ENCODE results near the gene DDX20. TPM values are rescaled to one million over a fixed set of nuclear protein-coding genes. Genes with fewer than 3 reads are reported as not detected.
"Not testable (repeated sequence)": the region's sequence is repeated elsewhere in the genome, so short reads cannot be mapped to it uniquely, and the experiment has no call there.

Gene DDX20
- polyA plus RNA-seq, 1 donor: 11.3 TPM

DNA sequence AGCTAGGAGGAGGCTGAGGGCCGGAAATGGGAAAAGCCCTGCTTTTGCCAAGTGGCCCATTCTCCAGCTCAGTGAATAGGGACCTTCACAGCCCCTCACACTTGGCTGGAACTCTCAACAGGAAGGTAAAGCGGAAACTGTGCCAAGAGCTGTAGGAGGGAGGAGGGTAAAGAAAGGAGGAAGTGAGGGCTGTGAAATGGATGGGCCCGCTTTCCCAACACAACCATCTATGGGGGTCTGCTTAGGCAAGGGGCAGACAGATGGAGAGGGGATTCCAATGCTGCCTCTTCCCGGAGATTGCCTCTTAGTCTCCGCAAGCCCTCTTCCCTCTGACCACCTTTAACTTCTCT, 21.7 kb upstream of the DDX20 start:
- DNase-seq: no peak

DNA sequence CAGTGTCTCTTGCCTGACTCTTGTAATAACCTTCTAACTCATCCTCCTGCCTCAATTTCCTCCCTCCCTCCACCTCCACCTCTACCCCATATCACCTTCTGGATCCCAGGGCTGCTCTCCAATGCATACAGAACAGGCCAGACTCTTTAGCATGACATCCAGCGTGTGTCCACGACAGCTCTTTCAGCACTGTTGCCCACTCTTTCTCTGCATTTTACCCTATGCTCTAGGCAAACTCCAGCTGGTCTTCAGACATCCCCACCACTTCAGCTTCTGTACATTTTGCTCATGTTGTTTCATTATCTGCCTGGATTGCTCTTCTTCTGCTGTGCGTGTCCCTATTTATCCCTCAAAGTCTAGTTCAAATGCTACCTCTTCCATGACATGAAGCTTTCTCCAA, 21.3 kb upstream of the DDX20 start:
- DNase-seq: no peak

DNA sequence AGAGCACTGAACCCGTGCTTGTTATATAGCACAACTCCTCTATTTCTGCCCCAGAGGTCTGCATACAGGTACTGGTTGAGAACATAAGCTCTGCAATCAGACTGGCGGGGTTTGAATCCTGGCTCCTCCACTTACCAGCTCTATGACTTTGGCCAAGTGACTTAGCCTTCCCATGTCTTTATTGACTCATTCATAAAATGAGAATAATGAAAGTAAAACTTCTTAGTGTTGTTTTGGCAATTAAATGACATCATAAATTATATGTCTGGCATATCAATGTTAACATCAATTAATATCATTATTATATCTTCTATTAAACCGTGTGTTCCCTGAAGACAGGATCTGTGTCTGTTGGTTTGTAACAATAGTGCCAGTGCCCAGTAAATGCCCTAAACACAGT, 20.8 kb upstream of the DDX20 start:
- DNase-seq: no peak

DNA sequence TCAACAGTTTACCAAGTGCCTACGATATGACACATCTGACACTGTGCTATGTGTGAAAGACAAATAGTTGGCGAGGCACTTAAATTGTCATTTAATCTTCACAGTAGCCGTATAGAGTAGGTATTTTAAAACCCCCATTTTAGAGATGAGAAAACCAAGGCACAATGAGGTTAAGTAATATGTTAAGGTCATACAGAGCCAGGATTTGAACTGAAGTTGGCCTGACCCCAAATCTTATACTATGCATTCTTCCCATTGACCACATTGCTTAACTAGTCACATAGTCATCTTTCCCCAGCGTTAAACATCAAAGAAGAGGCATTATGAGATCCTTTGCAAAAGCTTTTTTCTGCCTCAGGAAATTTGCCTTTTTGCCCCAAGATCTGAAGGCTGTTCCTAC, 20.4 kb upstream of the DDX20 start:
- DNase-seq: no peak

DNA sequence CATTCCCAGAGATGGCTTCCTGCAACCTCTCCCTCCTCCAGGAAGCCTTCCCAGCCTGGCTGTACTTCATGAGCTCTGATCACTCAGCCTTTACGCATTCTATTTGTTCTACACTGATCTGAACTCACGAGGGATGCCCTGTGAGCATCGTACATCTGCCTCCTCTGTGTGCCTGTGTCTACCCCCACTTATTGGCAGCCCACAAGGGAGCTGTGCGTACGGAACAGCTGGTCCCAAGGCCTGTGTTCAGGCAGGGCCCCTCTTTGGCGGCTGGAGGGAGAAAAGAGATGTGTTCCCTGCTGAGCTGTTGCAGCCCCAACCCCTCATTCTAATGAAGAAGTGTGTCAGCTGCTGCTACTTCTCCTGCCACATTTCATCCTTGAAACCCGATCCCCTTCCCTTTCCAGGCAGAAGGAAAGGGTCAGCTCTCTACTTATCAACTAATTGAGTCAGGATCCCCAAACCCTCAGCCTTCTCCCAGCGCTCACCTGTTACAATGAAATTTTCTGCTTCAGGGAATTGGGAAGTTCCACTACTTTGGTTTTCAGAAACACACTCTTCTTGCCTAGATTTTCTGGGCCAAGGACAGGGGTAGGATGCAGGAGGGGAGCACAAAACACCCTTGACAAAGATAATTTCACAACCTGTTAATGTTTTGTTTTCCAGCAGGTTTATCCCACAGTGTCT, 19.7 kb upstream of the DDX20 start:
- no peak for DNase-seq

DNA sequence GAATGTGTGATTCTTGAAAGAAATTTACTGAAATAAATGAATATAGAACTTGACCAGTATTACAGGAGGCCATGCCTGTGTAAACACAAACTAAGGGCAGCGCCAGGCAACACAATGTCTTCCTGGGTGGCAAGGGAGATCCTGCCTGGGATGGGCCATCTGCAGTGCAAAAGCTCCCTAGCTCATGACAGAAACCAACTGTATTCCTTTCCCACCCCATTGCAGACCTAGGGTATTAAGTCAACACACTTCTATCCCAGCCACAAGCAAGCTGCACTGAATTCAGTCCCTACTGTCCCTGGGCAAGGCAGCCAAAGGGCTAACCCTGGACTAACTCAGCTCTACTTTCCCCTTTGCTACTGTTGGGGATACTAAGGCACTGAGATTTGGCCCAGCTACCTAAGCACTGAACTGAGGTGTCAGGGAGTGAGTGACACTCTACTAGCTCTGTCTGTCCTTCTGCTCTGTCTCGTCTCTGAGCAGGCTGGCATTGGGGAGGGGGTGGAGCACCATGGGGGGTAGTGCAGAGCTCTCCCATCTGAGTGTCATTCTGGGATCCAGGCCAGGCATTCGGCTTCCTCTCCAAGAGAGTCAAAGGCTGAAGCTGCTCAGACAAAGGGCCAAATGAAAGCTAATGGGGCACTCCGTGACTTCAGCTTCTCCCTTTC, 19.0 kb upstream of the DDX20 start:
- no peak for DNase-seq

DNA sequence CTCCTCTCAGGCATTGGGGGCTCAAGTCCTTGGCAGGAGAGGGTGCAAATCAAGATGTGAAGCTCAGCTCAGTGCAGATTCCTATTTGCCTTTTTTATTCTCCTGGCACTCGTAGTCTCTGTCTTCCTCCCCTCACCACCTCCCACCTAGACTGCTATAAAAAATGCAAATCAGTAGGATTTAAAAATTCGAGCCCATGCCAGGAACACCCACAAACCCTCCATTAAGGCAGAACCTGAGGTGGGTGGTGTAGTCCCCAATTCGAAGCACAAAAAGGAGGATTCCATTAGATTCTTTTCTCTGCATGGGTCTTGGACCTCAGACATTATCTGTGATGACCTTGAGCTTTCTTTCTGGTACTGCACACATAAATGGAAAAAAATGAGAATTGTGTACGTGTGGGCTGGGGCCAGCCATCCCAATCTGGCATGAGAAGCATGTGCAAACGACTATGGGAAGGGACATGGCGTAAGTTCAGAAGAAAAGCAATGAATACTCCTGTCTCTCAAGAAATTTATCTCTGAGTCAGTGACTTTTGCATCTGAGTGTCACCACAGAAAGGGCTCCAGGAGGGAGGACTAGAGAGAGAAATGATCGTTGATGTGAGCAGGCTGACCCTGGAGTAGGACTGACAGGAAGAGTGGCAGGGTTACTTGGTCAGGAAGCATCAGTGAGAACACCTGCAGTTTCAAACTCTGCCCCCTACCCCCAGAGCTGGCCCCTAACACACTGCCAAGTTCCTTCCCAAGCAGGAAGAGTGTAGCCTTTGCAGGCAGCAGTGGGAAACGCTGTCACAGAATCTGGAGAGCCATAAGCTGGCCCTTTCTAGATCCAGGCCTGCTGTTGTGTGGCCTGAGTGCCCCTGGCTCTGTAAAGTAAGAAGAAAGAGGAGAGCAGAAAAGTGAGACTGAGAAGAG, 18.2 kb upstream of the DDX20 start:
- no peak for DNase-seq

DNA sequence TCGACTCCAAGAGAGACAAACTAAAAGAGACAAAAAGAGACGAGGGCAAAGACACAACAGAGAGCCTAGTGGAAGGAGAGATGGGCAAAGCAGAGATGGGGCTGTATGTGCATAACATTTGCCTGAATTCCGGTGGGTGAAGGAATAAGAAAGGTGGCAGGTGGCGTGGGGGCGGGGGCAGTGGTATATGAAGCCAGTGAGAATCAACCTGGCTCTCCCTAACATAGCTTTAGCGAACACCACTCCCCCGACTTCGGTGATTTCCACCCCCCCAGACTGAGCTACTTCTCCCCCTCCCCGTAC, 17.6 kb upstream of the DDX20 start:
- DNase-seq: no peak

DNA sequence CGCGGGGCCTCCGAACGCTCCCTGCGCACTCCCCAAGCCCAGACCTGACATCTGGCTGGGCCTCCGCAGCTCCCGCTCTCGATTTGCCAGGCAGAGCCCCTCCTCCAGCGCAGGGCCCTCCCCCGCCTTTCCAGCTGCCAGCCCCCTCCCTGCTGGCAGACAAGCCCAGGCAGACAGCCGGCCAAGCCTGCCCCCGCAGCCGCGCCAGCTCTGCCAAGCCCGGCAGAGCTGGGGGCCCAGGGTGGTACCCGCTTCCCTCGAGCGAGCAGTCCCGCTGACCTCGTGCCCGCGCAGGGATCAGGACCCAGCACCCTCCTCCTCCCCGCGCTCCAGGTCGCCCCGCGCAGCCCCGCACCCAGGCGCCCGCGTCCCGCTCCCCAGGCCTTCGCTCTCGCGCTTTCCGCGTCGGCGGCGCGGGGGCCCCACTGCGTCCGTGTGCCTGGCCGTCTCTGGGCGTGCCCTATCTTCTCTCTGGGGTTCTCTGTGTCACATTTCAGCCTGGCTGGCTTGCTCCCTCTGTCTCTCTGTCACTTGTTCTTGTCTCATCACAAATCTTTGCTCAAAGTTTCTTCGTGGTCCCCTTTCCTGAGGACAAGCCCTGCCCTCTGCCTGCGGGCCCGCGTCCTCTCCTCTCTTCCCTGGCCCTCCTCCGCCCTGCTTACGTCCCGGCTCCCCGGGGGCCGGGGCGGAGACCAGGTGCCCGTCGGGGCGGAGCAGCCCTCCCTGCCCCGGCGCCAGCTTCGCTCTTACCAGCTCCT, 17.1 kb upstream of the DDX20 start:
- peak; percentile 79 for DNase-seq

DNA sequence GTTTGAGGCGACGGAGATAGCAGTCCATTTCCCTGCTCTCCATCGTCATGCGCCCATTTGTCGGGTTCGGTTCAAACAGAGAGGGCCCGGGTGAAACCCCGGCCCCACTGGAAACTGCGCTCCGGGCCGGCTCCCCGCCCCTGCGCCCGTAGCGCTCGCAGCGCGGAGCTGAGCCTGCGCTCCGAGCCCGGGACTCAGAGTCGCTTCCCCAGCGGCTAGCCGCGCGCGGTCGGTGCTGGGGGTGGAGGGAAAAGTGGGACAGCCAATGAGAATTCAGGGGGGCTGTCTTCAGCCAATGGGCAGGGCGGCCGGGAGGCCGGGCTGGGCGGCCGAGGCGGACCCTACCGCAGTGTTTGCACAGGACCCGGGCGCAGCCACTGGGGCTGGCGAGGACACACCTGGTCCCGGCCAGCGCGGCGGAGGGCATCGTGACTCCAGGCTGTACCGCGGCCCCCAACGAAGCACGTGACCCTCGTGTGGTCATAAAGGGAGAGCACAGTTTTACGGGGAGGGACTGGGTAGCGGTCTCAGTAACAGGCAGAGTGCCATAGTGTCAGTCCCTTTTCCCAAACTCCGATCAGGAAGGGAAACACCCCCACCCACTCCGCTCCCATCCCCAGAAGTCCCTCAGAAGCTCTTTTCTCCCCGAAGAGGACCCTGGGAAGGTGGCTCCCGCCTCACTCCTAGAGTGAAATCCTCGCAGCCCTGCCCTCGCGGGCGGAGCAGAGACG, 16.3 kb upstream of the DDX20 start, which contains the start of gene INKA2:
Gene INKA2 (minus strand): TSS at position 202 of the 731 bp plus-strand sequence. CDS start 153 bp downstream, at position 49.
- DNase-seq: peak; percentile 83

DNA sequence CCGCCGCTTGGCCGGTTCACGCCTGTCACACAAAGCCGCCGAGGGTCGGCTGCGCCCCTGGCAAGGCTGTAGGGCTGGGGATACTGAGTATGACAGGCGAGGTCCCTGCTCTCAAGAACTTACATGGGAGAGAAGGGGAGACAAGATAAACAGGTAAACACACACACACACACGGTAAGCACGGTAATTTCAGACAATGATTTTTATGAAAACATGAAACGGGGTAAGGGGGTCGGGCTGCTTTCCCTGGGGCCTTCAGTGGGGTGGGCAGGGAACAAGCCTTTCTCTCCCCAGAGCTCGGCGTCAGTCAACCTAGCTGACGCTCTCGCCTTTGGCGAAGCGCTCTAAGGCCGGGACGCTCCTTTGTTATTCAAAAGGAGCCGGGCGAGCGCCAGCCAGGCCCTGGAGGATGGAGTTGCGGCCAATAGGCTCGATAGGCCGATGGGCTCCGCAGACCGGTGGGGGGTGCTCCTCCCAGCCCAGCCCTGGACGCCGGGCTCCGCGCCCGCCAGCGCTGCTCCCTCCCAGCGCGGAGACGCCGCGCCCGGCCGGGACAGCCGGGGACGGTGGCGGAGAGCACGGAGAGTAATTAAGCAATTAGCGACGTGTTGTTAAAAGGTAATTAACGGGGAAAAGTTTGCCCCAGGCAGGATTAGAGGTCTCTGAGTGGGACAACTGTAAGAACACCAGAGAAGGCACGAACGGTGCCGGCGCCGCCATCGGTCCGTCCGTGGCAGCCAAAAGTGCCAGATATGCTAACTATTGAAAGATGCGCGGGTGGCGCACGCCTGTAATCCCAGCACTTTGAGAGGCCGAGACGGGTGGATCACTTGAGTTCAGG, 15.6 kb upstream of the DDX20 start:
- DNase-seq: no peak

DNA sequence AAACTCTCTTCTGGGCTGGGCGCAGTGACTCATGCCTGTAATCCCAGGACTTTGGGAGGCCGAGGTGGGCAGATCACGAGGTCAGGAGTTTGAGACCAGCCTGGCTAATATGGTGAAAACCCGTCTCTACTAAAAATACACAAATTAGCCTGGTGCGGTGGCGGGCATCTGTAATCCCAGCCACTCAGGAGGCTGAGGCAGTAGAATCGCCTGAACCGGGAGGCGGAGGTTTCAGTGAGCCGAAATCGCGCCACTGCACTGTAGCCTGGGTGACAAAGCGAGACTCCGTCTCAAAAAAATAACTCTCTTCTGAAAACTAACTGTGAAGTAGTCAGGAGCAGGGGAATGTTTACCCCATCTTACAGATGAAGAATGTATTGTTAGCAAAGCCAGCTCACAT, 13.4 kb upstream of the DDX20 start:
- not testable (repeated sequence) for DNase-seq

DNA sequence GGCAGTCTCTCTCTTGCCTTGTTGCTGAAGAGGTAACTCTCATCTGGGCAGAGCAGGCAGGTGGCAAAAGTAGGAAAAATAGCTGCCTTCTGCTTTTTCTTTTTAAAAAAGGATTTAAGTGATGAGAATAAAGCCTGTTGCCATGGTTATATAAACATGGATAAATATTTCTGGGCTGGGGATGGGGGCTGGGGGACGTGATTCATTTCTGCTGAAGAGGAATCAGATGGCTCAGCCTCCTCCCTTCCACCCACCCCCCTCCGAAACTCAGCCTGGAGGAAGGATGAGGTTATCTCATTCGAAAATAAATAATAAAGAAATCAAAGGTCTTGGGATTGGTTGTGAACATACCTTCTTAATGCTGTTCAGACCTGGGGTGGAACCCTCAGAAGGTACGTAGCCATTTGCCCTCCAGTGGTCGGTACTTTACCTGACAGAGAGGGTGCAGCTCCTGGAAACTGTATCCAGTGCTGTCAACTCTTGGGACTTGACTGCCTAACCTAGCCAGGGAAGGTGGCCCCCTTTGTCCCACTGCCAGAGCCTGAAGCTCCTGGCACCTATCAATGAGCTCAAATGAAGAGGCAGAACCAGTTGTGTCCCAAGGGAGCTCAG, 12.7 kb upstream of the DDX20 start:
- no peak for DNase-seq

DNA sequence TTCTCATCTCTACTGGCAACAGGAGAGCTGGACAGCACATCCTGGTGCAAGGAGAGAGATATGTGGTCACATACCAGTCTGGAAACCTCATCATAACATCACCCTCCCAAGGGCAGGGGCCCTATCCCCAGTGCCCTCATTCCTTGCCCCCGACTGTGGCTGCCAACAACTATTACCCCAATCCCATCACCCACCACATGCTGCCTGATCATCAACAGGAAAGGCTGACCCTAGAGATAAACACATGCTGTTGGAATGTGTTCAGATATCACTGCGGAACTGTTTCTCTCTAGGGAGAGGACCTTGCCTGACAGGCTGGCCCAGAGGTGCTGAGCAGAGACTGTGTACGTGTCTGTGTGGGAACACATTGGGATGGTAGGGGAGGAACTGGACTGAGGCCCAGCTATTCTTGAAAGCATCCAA, 12.0 kb upstream of the DDX20 start:
- no peak for DNase-seq

DNA sequence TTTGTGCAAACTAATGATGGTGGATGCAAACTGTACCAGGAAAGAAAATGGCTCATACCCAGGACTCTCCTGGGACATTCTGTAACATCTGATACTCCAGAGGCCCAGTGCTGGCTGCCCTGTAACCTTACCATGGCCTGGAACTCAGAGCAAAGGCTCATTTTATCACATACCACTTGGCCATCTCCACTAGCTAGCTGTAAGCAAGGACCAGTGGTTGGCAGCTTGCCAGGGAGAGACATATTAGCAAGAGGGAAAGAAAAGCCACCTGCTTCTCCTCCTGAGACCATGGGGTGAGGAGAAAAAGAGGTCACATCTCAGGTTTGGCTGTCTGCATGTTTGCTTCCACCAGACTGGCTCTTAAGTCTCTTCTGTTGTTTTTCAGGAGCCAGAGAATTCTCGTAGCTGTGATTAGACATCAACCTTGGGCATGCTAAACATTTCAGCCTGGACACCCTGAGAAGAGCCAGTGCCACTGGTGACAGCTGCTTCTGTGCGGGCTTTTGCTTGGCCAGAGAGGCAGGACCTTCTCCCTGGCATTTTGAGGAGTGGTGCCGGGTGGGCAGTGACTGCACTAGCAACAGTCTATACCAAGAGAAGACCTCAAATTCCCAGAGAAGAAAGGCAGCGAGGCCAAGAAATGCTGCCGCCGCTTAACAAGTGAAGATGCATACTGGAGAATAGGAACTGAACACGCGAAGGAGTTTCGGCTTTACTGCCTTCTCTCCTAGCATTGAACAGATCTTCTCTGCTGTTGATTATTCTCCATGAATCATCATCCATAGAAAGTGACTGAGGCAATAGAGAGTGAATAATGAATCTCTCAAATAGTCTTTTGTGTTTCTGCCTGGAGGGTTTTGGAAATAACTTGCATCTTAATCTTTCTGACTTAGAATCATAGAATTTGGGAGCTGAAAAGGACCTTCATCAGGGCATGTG, 9.8 kb upstream of the DDX20 start:
- DNase-seq: no peak

DNA sequence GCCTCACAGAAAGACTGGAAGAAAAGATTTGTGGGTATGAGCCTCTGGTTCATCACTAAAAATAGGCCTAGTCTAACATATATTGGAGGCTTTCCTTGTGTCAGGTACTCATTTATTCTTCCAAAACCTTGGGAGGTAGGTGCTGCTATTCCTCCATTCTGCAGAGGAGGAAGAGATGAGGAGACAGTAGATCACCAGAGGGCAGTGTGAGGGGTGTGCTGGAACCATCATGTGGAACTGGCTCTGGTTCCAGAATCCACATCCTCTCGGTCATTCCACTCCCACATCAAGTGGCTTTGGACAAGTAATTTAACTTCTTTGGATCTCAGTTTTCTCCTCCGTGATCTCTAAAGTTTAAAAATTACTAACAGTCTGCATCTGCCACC, 9.1 kb upstream of the DDX20 start:
- no peak for DNase-seq

DNA sequence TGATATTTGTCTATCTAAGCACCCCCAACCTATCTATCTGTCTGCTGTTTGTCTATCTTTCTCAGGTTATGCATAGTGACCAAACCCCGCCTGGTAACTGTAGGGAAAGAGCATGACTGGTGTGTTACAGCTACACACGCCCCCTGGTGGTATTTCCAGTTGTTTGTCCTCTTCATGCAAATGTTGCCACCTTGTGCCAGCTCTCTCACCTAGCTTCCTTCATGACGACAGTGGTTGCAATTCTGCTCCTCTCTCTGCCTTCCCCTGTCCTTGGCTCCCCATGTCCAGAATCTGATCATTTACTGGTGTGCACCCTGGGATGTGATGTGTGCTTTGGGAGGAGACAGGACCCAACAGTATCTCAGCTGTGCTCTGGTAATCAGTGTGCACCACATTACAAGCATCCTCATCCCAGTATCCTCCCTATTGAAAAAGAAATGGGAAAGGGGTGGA, 8.4 kb upstream of the DDX20 start:
- DNase-seq: no peak

DNA sequence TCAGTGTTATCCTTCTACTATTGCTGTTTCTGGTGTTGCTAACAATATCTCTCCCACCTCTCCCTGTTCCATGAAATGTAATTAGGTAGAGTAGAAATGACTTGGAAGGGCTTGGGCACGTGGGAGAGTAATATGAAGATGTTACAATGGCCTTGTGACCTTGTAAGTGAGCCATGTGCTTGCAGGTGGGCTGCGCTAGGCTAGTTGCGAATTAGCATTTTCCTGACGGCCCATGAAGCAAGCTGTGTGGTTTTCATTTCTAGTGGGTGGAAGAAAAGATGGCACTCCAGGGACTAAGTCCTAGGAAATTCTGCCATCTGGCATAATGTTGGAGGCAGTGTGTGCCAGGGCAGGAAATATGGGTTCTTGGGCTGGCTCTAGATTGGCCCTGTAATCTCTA, 7.8 kb upstream of the DDX20 start:
- no peak for DNase-seq

DNA sequence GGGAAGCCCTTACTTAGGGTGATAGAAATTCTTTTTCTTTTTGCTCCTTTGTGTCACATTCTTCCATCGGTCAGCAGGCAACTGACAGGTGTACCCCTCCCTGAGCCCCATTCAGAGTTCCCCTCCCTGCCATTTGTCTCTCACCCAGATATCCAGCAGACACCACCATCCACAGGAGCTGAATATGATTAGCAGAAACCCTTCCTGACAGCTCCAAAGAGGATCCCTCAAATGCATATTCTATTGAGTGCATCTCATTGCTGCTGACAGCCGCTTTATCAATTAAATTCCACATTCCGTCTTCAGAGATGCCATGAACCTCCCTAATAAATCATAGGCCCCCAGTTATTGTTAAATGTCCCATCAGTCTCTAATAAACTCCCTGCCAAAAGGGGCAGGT, 6.1 kb upstream of the DDX20 start:
- no peak for DNase-seq

DNA sequence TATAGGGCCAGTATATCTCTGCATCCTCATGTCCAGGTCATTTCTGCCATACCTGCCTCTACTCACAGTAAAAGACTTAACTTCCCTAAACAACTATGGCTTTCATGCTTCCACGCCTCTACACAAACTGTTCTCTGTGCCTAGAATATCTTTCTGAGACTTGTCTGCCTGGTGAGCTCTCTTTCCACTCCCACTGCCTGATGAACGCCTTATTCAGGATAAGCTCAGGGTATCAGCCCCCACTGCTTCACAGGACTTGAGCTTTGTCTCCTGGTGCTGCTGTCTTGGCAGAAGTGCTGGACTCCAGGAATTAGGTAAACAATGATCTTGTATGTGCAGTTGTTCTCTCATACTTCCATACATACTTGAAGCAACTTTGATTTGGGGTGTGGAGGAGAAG, 4.8 kb upstream of the DDX20 start:
- no peak for DNase-seq

All from hindlimb muscle (tissue), 1 donor.